ENCODE measurements around the gene GIT2.

Gene GIT2

DNA sequence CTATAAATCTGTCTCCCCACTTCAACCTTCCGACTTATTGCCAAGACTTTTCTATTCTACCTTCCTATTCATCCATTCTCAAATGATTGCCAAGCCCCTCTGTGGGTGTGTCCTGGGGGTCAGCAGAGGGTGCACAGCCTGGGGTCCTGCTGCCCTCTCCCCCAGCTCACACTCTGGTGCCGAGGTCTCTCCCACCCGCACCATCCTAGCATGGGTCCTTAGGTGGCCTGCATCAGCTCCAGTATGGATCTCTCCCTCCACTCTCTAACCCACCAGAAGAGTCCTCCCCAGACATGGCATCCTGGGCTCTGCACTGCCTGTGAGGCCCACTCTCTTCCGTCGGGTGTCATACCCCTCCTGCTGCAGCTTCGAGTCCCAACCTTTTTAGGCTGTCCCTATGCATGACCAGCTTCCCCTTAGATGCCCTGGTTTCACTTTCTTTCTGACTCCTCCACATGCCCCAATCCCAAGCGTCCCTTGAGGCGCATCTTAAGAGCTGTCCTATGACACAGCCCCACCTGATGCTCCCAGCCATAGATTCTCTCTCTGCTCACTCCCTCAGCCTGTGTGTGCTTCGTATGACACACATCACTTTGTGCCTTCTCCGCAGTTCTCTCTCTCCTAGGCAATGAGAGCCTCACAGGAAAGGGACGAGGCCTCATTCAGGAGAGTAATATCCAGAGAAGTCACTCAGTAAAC, 43.9 kb downstream of the GIT2 start:
- TF ChIP-seq POLR2A (IDR thresholded peaks at IDR 0.05; ENCODE audit: low read depth, low read length) = no peak
- FAIRE-seq (no peak), DNase-seq (ENCODE audit: insufficient read length, low spot score) (no peak)

DNA sequence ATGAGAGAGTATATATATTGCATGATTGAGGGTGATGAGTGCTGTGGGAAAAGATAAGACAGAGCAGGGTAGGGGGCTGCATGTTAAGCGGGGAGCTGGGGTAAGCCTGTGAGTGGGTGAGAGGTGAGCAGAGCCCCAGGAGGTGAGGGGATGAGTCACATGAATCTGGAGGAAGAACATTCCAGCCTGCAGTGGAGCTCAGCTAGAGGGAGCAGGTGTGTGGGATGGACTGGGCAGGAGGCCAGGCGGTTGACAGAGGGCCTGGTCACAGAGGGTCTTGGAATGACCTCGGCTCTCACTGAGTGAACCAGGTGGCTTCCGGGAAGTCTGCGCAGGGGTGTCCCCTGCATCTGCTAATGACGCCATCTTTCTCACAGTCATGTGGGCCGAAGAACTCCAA, 44.4 kb downstream of the GIT2 start:
- DNase-seq (ENCODE audit: insufficient read length, low spot score) (peak; percentile 74), FAIRE-seq (peak; percentile 97)
- TF ChIP-seq POLR2A (IDR thresholded peaks at IDR 0.05; ENCODE audit: low read depth, low read length) = no peak

DNA sequence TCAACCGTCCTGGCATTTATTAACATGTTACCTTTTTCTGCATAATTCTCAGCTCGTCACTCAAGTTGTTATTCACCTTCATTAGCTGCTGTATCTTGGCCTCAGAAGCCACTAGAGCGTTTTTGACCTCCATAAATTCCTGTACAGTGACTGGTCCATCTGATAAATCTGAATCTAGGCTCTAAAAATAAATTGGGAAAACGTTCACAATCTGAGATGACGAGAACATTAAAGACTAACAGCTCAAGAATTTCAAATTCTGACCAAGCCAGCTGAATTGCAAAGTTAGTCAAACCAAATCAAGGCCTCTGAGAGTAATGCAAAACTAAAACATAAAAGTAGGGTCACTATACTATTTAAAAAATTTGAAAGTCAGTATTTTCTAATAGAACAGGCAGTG, 45.0 kb downstream of the GIT2 start:
- TF ChIP-seq POLR2A (IDR thresholded peaks at IDR 0.05; ENCODE audit: low read depth, low read length) = no peak
- DNase-seq (ENCODE audit: insufficient read length, low spot score) = no peak
- peak; percentile 81 for FAIRE-seq

DNA sequence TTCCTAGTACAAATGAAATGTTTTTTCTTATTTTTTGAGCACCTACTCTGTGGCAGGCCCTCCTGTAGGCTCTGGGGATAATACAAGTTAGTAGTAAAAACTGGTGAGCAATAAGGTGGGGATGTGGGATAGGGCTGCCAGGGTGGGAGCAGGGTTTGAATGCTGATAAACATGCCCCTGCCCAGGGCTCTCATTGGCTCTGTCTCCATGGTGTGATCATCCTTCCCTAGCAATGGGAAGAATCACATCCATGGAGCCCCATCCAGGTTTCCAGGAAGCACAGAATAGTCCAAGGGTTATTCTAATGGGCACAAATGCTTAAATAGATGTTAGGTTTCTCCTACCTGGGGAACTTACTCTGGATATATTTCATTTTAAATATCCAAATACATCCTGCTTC, 45.5 kb downstream of the GIT2 start:
- no peak for TF ChIP-seq POLR2A (IDR thresholded peaks at IDR 0.05; ENCODE audit: low read depth, low read length)
- FAIRE-seq = no peak
- no peak for DNase-seq (ENCODE audit: insufficient read length, low spot score)

DNA sequence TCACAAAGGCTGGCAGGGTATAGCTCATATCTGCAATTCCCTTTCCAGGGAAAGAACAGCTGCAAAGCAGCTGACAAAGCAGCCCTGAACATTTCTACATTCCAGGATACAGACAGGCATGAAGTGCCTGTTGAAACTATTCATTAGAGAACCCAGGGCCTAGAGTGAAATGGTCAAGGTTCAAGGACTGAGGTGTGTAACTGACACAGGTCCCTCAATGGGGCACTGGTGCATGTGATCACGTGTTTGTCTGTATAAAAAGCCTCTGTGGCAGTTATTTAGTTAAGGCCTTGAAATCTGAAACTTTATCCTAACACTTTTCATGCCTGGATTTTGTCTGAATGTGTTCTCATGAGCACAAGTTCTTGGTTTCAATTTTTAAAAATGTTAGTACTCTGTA, 47.1 kb downstream of the GIT2 start:
- DNase-seq (ENCODE audit: insufficient read length, low spot score) (no peak), FAIRE-seq (no peak)
- TF ChIP-seq POLR2A (IDR thresholded peaks at IDR 0.05; ENCODE audit: low read depth, low read length) = no peak

DNA sequence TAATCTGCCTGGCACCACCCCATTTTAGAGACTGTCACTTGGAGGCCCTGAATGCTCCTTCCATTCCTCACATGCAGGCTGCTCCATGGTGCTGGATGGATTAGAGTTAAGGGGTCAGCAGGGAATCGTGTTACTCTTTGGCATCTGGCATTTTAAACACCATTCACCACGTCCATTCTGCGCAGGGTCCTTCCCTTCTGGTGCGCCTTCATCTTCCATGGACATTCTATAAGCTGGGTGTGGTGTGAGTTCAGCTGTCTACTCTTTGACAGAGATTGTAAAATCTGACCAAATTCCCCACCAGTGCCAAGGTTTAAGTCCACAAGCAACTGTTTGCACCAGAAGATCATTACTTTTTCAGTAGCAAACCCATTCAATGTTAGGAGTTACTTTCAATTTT, 47.8 kb downstream of the GIT2 start:
- FAIRE-seq (no peak), DNase-seq (ENCODE audit: insufficient read length, low spot score) (no peak)

GRCh38 chr12:109947521-109947920, 48.6 kb downstream of the GIT2 start:
- TF ChIP-seq POLR2A (IDR thresholded peaks at IDR 0.05; ENCODE audit: low read depth, low read length) = no peak
- DNase-seq (ENCODE audit: insufficient read length, low spot score) = no peak
- no peak for FAIRE-seq

More for the DNA sequence above, 47.8 kb downstream of the GIT2 start:
- no peak for TF ChIP-seq POLR2A (IDR thresholded peaks at IDR 0.05; ENCODE audit: low read depth, low read length)

- FAIRE-seq = no peak
- no peak for TF ChIP-seq POLR2A (IDR thresholded peaks at IDR 0.05; ENCODE audit: low read depth, low read length)
Observed at GRCh38 chr12:109946913-109947312, 49.3 kb downstream of the GIT2 start.

GRCh38 chr12:109946505-109946904, 49.7 kb downstream of the GIT2 start:
- DNase-seq (ENCODE audit: insufficient read length, low spot score) (no peak), FAIRE-seq (no peak)
- TF ChIP-seq POLR2A (IDR thresholded peaks at IDR 0.05; ENCODE audit: low read depth, low read length) = no peak

More at GRCh38 chr12:109946913-109947312, 49.3 kb downstream of the GIT2 start:
- DNase-seq (ENCODE audit: insufficient read length, low spot score) = no peak

- DNase-seq (ENCODE audit: insufficient read length, low spot score) (no peak), FAIRE-seq (no peak)
- no peak for TF ChIP-seq POLR2A (IDR thresholded peaks at IDR 0.05; ENCODE audit: low read depth, low read length)
Observed at GRCh38 chr12:109944561-109945359, 51.4 kb downstream of the GIT2 start.

DNA sequence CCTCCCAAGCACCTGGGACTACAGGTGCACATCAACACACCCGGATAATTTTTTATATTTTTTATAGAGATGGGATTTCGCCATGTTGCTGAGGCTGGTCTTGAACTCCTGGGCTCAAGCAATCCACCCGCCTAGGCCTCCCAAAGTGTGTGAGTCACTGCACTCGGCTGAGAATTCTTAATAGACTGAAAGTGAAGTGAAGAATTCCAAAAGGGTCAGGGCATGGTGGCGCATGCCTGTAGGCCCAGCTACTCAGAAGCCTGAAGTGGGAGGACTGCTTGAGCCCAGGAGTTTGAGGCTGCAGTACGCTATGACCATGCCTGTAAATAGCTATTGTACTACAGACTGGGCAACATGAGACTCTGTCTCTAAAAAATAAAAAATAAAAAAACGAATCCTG, 52.4 kb downstream of the GIT2 start:
- no peak for TF ChIP-seq POLR2A (IDR thresholded peaks at IDR 0.05; ENCODE audit: low read depth, low read length)
- DNase-seq (ENCODE audit: insufficient read length, low spot score) (no peak), FAIRE-seq (no peak)

- TF ChIP-seq POLR2A (IDR thresholded peaks at IDR 0.05; ENCODE audit: low read depth, low read length) = no peak
- DNase-seq (ENCODE audit: insufficient read length, low spot score) = no peak
- FAIRE-seq = no peak
Observed at GRCh38 chr12:109940339-109940923, 55.7 kb downstream of the GIT2 start.

- DNase-seq (ENCODE audit: insufficient read length, low spot score) (no peak), FAIRE-seq (no peak)
- no peak for TF ChIP-seq POLR2A (IDR thresholded peaks at IDR 0.05; ENCODE audit: low read depth, low read length)
Observed at GRCh38 chr12:109939504-109939903, 56.7 kb downstream of the GIT2 start.

- TF ChIP-seq POLR2A (IDR thresholded peaks at IDR 0.05; ENCODE audit: low read depth, low read length) = no peak
- FAIRE-seq (no peak), DNase-seq (ENCODE audit: insufficient read length, low spot score) (no peak)
Observed at GRCh38 chr12:109938947-109939346, 57.2 kb downstream of the GIT2 start.
